Osteoblast (primary cell): ENCODE data around the gene CHD3. TPM values are rescaled to one million over a fixed set of nuclear protein-coding genes. Genes with fewer than 3 reads are reported as not detected.
A peak's percentile ranks its signal among the peaks of the same experiment; 100 is the strongest.

Source experiments
- DNase-seq: peaks from one replicate; pipeline ENCODE4 v3.0.0; 2011; ENCODE audit warnings: low spot score, mixed read lengths; ENCODE audit not compliant: insufficient read length; ENCODE audit errors: missing footprints
- H2AFZ ChIP-seq: 2 replicates; pipeline ENCODE4 v1.6.0; 2011; ENCODE audit warnings: mild to moderate bottlenecking, low read length
- H3K27ac ChIP-seq: 2 replicates; pipeline ENCODE4 v1.5.1; 2011; ENCODE audit warnings: mild to moderate bottlenecking, low read depth, low read length, moderate library complexity
- H3K27me3 ChIP-seq: 2 replicates; pipeline ENCODE4 v1.6.0; 2012; ENCODE audit warnings: mild to moderate bottlenecking, control low read depth, inconsistent platforms, low read length, moderate library complexity; ENCODE audit not compliant: insufficient read depth
- H3K36me3 ChIP-seq: 2 replicates; pipeline ENCODE4 v1.5.1; 2011; ENCODE audit warnings: mild to moderate bottlenecking, low read length, control low read depth, moderate library complexity; ENCODE audit not compliant: insufficient read depth
- H3K4me1 ChIP-seq: 2 replicates; pipeline ENCODE4 v1.5.1; 2011; ENCODE audit warnings: mild to moderate bottlenecking, low read length, control low read depth, moderate library complexity; ENCODE audit not compliant: insufficient read depth
- H3K4me2 ChIP-seq: 2 replicates; pipeline ENCODE4 v1.6.0; 2011; ENCODE audit warnings: mild to moderate bottlenecking, low read length; ENCODE audit not compliant: insufficient read depth
- H3K4me3 ChIP-seq: fragments of 200-600 bp; sonication (generic); 3 replicates; pipeline ENCODE4 v1.5.1; 2012; ENCODE audit warnings: mild to moderate bottlenecking, low read length, inconsistent platforms; ENCODE audit not compliant: insufficient read depth
- H3K79me2 ChIP-seq: 2 replicates; pipeline ENCODE4 v1.6.0; 2012; ENCODE audit warnings: mild to moderate bottlenecking, low read length, control low read depth, inconsistent platforms; ENCODE audit not compliant: insufficient read depth
- H3K9me3 ChIP-seq: 2 replicates; pipeline ENCODE4 v1.5.1; 2011; ENCODE audit warnings: low read depth, low read length, control low read depth
- H4K20me1 ChIP-seq: 2 replicates; pipeline ENCODE4 v1.6.0; 2012; ENCODE audit warnings: mild to moderate bottlenecking, low read length, control low read depth; ENCODE audit not compliant: insufficient read depth
- total RNA-seq: library from RNA; depleted of rRNA; stranded (reverse); fragments of >200 nt; gene quantifications from 2 replicates; pipeline ENCODE4 v1.2.3, GENCODE V29; 2012
- TF ChIP-seq, protein P1 (sequence below): IDR thresholded peaks from 2 replicates; pipeline ENCODE4 v1.5.1; 2011; ENCODE audit warnings: mild to moderate bottlenecking, low read depth, low read length, moderate library complexity; ENCODE audit errors: extremely low read depth

CHD3 gene
- total RNA-seq, 1 donor = 97.0 TPM

DNA sequence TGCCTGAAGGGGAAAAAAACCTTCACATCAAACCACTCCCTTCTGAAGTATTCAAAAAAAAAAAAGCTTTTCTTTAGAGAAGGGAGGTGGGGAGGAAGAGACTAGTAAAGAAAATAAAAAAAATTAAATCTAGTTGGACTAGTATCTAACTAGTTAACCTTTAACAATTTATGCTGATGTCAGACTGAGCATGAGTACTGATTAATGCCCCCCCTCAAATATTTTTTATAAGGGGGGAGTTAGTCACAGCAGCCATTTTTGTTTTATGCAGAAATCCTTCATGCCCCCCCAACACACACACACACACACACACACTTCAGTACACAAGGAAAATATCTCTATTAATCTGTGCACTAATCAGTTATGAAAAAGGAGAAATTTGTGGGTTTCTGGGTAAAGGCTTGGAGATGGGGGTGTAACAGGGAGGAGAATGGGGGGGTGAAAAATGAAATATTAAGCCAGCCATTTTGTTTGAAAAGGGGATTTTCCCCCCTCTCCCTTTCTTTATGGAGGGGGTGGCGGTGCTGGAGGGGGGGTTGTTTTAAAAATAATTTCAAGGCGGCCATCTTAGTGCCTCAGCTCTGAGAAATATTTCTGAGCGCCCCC lies 4.7 kb upstream of the CHD3 start:
- TF ChIP-seq, protein P1, sequence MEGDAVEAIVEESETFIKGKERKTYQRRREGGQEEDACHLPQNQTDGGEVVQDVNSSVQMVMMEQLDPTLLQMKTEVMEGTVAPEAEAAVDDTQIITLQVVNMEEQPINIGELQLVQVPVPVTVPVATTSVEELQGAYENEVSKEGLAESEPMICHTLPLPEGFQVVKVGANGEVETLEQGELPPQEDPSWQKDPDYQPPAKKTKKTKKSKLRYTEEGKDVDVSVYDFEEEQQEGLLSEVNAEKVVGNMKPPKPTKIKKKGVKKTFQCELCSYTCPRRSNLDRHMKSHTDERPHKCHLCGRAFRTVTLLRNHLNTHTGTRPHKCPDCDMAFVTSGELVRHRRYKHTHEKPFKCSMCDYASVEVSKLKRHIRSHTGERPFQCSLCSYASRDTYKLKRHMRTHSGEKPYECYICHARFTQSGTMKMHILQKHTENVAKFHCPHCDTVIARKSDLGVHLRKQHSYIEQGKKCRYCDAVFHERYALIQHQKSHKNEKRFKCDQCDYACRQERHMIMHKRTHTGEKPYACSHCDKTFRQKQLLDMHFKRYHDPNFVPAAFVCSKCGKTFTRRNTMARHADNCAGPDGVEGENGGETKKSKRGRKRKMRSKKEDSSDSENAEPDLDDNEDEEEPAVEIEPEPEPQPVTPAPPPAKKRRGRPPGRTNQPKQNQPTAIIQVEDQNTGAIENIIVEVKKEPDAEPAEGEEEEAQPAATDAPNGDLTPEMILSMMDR = no peak
- peaks cover 18% of the 10 kb centered on the region for H3K79me2 ChIP-seq
- H3K27ac ChIP-seq = peak overlapping the region; percentile 68
- peak overlapping the region; percentile 62 for H2AFZ ChIP-seq
- H3K27me3 ChIP-seq = no peaks in the 10 kb centered on the region
- peak overlapping the region; percentile 64 for H3K4me3 ChIP-seq
- peaks cover 33% of the 10 kb centered on the region for H3K4me1 ChIP-seq
- peaks cover 9% of the 10 kb centered on the region for H4K20me1 ChIP-seq
- H3K4me2 ChIP-seq = peak overlapping the region; percentile 90
- peak; percentile 88 for DNase-seq
- H3K9me3 ChIP-seq = no peaks in the 10 kb centered on the region
- peaks cover 33% of the 10 kb centered on the region for H3K36me3 ChIP-seq

DNA sequence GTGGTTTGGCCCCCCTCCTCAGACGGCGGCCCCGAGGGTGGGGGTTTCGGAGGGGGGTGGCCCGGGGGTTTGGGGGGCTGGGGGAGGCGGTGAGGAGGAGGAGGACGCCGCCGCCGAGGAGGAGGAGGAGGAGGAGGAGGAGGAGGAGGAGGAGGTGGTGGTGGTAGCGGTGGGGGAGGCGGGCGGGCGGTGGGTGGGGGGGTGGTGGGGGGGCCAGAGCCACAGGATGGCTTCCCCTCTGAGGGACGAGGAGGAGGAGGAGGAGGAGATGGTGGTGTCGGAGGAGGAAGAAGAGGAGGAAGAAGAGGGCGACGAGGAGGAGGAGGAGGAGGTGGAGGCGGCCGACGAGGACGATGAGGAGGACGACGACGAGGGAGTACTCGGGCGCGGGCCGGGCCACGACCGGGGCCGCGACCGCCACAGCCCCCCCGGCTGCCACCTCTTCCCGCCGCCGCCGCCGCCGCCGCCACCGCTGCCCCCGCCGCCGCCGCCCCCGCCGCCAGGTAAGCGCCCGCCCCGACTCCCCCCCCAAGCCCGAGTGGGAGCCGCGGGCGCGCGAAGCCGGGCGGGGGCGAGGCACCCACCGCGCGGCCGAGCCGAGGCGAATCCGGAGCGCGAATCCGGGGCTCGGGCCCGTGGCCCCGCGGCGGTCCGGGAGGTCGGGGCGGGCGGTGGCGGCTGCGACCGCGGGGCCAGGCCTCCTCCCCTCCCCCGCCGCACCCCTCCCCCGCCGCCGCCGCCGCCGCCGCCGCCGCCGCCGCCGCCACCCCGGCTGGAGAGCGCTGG lies 3.8 kb upstream of the CHD3 start:
- Histone ChIP-seq H3K4me2 (peak overlapping the region; percentile 97), H3K79me2 (peaks cover 27% of the 10 kb centered on the region), H3K27ac (no peak overlapping the region), H2AFZ (no peak overlapping the region), H3K4me1 (peaks cover 42% of the 10 kb centered on the region), H3K27me3 (no peaks in the 10 kb centered on the region), H4K20me1 (peaks cover 18% of the 10 kb centered on the region), H3K4me3 (peak overlapping the region; percentile 95), H3K9me3 (no peaks in the 10 kb centered on the region), H3K36me3 (peaks cover 28% of the 10 kb centered on the region)
- DNase-seq = peak; percentile 90
- TF ChIP-seq, protein P1 = no peak

DNA sequence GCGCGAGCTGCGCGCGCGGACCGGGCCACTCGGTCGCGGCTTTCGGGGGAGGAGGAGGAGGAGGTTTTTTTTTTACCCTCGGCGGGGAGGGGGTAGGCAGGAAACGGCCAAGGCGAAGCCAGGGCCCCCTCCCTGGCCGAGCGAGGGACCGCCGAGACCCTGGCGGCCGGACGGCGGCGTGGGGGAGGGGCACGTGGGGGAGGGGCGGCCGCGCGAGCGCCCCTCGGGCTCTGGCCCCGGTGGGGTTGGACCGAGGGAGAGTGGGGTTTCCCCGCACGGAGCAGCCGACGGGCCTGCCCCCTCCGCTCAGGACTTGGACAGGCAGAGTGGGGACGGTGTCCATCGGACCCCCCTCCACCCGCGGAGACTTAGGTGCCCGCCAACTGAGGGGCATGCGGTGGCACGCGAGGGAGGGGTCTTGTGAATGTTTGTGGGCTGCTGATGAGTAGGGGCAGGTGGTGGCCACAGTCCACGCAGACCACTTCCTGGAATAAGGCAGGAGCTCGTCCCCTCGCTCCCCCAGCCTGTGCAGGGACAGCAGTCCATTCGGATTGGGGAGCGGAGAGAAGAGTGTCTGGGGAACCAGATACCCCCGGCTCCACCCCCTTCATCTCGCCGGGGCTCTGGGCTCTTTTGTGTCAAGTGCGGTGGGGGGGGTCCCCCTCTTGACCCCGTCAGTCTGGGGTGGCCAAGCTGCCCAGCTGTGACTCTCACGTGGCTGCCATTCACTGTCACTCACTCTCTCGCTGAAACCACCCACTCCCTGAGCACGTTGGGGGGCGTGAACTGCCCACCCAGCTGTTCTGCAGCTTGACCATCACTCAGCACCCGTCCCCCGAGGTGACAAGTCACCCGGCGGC lies 3.0 kb upstream of the CHD3 start:
- Histone ChIP-seq H3K27ac (peak overlapping the region; percentile 75), H4K20me1 (peaks cover 20% of the 10 kb centered on the region), H3K79me2 (peaks cover 32% of the 10 kb centered on the region), H3K36me3 (peaks cover 28% of the 10 kb centered on the region), H3K4me2 (peak overlapping the region; percentile 97), H3K27me3 (no peaks in the 10 kb centered on the region), H3K4me3 (peak overlapping the region; percentile 95), H3K4me1 (peaks cover 44% of the 10 kb centered on the region), H3K9me3 (no peaks in the 10 kb centered on the region), H2AFZ (peak overlapping the region; percentile 72)
- DNase-seq = peak; percentile 97
- TF ChIP-seq, protein P1 = no peak
